ENCODE results near the gene RALGPS1.

- no peak for TF ChIP-seq EP300 (IDR thresholded peaks at IDR 0.05)
- TF ChIP-seq, protein P1, sequence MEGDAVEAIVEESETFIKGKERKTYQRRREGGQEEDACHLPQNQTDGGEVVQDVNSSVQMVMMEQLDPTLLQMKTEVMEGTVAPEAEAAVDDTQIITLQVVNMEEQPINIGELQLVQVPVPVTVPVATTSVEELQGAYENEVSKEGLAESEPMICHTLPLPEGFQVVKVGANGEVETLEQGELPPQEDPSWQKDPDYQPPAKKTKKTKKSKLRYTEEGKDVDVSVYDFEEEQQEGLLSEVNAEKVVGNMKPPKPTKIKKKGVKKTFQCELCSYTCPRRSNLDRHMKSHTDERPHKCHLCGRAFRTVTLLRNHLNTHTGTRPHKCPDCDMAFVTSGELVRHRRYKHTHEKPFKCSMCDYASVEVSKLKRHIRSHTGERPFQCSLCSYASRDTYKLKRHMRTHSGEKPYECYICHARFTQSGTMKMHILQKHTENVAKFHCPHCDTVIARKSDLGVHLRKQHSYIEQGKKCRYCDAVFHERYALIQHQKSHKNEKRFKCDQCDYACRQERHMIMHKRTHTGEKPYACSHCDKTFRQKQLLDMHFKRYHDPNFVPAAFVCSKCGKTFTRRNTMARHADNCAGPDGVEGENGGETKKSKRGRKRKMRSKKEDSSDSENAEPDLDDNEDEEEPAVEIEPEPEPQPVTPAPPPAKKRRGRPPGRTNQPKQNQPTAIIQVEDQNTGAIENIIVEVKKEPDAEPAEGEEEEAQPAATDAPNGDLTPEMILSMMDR (IDR thresholded peaks at IDR 0.05) = no peak
These were observed 153.1 kb downstream of the RALGPS1 start for GRCh38 chr9:127067603-127068220.

Measured in tibial nerve (tissue), 4 donors.